GM18858 (cell line): ENCODE results near the gene CXCR5.

Source experiments
- ATAC-seq: cut with Tn5 transposase; IDR thresholded peaks from one replicate; pipeline ENCODE4 v1.9.1; 2021; ENCODE audit not compliant: unreplicated experiment

CXCR5 gene

GRCh38 chr11:118873804-118874203, 9.9 kb upstream of the CXCR5 start:
- no peak for ATAC-seq

GRCh38 chr11:118876286-118876685, 7.4 kb upstream of the CXCR5 start:
- no peak for ATAC-seq

GRCh38 chr11:118877487-118878162, 6.1 kb upstream of the CXCR5 start:
- ATAC-seq: no peak

GRCh38 chr11:118878163-118878563, 5.5 kb upstream of the CXCR5 start:
- no peak for ATAC-seq

GRCh38 chr11:118881228-118881627, 2.5 kb upstream of the CXCR5 start:
- no peak for ATAC-seq

GRCh38 chr11:118882491-118882890, 1.2 kb upstream of the CXCR5 start:
- ATAC-seq: no peak

- ATAC-seq: no peak
These were observed 706 bp upstream of the CXCR5 start for GRCh38 chr11:118883004-118883367.

- ATAC-seq: no peak
These were observed 1.2 kb downstream of the CXCR5 start for GRCh38 chr11:118884875-118885274.

GRCh38 chr11:118885319-118885718, 1.6 kb downstream of the CXCR5 start:
- ATAC-seq: no peak

GRCh38 chr11:118885831-118886565, 2.3 kb downstream of the CXCR5 start:
- no peak for ATAC-seq

GRCh38 chr11:118886681-118887111, 3.0 kb downstream of the CXCR5 start:
- ATAC-seq: peak; percentile 53

- ATAC-seq: no peak
These were observed 3.5 kb downstream of the CXCR5 start for GRCh38 chr11:118887206-118887605.

GRCh38 chr11:118888398-118888797, 4.7 kb downstream of the CXCR5 start:
- no peak for ATAC-seq

- ATAC-seq: no peak
These were observed 6.1 kb downstream of the CXCR5 start for GRCh38 chr11:118889797-118890196.

- no peak for ATAC-seq
These were observed 8.8 kb downstream of the CXCR5 start for GRCh38 chr11:118892514-118892913.

- ATAC-seq: no peak
These were observed 9.3 kb downstream of the CXCR5 start for GRCh38 chr11:118892964-118893363.

GRCh38 chr11:118893662-118894061, 10.0 kb downstream of the CXCR5 start:
- no peak for ATAC-seq

GRCh38 chr11:118894192-118894591, 10.5 kb downstream of the CXCR5 start:
- no peak for ATAC-seq

GRCh38 chr11:118895093-118896039, 11.7 kb downstream of the CXCR5 start:
- no peak for ATAC-seq

GRCh38 chr11:118896472-118896913, 12.8 kb downstream of the CXCR5 start:
- no peak for ATAC-seq

GRCh38 chr11:118896921-118897591, 13.4 kb downstream of the CXCR5 start:
- ATAC-seq: no peak
